HG03575 (cell line): ENCODE data around the gene SPDYE5.
"Not testable (repeated sequence)": the region's sequence is repeated elsewhere in the genome, so short reads cannot be mapped to it uniquely, and the experiment has no call there.

Experiments
- ATAC-seq: cut with Tn5 transposase; IDR thresholded peaks from one replicate; pipeline ENCODE4 v1.9.1; 2021; ENCODE audit not compliant: unreplicated experiment, insufficient number of reproducible peaks, low FRiP score; ENCODE audit errors: extremely low read depth

Gene SPDYE5, protein sequence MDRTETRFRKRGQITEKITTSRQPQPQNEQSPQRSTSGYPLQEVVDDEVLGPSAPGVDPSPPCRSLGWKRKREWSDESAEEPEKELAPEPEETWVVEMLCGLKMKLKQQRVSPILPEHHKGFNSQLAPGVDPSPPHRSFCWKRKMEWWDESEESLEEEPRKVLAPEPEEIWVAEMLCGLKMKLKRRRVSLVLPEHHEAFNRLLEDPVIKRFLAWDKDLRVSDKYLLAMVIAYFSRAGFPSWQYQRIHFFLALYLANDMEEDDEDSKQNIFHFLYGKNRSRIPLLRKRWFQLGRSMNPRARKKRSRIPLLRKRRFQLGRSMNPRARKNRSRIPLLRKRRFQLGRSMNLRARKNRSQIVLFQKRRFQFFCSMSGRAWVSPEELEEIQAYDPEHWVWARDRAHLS

DNA sequence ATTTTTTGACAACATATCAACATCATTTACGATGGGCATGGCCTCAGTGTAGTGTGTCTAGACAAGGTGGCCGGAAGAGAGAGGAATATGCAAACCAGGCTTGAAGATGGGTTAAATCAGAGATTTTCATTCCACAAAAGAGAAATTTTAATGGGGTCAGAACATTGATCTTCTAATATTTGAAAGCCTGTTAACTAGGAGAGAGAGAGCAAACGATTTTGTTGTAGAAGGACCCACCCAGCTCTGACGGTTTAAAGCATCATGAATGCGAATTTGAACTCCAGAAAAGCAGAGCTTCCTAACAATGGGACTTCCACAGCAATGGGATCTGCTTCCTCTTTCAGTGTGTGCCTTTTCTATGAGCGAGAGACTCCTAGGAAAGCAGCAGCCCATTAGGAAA, at the start of gene SPDYE5:
SPDYE5 (plus strand) TSS at position 301 of the 400 bp plus-strand sequence. CDS start 1,728 bp downstream, outside the sequence.
- ATAC-seq: not testable (repeated sequence)

- peak; percentile 54 for ATAC-seq
Observed at GRCh38 chr7:75442465-75443111, 49.5 kb upstream of the SPDYE5 start.

DNA sequence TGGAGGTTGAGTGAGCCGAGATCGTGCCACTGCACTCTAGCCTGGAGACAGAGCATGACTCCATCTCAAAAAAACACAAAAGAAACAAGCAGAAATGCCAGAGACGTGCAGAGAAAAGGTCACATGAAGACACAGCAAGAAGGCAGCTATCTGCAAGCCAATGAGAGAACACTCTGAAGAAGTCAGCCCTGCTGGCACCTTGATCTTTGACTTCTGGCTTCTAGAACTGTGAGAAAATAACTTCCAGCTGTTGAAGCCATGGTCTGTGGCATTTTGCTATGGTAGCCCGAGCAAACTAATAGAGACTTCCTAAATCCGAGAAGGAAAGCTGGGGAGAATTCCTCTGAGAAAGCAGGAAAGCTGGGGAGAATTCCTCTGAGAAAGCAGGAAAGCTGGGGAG, 42.2 kb upstream of the SPDYE5 start:
- not testable (repeated sequence) for ATAC-seq

- ATAC-seq: not testable (repeated sequence)
Observed at GRCh38 chr7:75452494-75452955, 39.6 kb upstream of the SPDYE5 start.

DNA sequence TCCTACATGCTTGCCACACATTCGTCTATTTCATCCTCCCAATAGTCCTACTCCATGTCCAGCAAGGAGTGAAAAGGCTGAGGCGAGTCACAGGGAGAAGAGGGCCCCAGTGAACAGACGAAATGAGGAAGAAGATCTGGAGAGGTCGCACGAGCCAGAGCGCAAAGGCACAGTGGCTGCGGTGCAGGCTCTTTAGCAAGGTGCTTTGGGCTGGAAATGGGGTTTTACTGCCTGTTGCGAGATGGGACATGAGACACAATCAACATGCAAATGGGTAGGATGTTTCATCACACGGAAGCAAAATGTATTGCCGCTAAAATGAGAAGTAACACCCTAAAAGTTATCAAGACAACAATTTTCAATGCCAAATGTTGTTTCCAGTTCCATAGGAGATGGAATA, 35.7 kb upstream of the SPDYE5 start:
- not testable (repeated sequence) for ATAC-seq

GRCh38 chr7:75458034-75458433, 34.1 kb upstream of the SPDYE5 start:
- ATAC-seq: not testable (repeated sequence)

GRCh38 chr7:75460541-75460940, 31.6 kb upstream of the SPDYE5 start:
- ATAC-seq: not testable (repeated sequence)

DNA sequence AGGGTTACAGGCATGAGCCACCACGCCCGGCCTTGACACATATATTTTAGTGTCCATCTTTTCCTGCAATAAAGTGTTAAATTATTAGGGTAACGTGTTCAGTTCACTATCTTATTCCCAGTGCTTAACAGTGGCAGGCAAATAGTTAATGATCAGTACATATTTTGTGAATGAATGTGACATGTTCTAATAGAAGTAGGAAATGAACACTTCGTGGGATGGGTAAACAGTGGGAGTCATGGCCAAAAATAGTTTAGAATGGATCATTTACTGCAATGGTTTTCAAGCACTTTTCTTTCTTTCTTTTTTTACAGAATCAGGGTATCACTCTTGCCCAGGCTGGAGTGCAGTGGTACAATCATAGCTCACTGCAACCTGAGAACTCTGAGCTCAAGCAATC, 22.0 kb upstream of the SPDYE5 start:
- not testable (repeated sequence) for ATAC-seq

GRCh38 chr7:75477457-75477856, 14.7 kb upstream of the SPDYE5 start:
- ATAC-seq: not testable (repeated sequence)

DNA sequence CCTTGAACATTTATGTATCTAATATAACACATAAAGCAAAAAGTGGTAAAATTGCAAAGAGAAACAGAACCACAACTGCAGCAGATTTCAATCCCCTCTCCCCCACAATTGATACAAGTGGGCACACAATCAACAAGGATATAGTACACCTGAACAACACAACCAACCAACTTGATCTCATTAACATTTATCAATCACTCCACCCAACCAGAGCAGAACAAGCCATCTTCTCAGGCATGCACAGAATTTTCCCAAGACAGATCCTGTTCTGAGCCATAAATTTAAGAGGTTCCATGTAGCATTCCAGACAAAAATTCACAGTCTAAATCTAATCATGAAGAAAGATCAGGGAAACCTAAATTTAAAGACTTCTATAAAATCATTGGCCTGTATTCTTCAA, 11.8 kb upstream of the SPDYE5 start:
- ATAC-seq: not testable (repeated sequence)

DNA sequence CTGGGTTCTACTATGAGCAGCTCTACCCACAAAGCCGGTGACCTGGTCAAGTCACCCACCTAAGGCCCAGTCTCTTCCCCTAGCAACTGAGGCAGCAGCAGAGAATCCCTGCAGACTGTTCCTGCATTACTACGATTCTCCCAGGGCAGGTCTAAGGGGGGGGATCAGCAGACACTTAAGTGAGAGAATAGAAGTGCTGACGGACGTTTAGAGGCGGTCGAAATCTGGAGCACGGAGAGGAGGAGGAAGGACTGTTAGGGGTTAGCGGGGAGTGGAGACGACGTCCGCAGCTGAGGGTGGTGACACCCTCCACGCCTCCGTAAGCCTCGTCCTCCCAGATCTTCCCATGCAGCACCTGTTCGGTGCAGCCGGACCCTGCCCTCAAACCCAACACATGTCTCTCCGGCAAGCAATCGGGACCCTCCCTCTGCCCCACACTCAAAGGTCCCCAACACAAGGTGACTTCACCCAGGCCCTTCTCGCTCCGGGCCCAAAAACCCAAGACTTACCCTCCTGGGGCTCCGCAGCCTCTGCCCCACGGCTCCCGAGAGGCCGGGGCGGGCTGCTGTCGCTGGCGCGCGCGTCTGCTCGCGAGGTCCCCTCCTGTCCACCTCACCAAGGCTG, 6.7 kb upstream of the SPDYE5 start:
- ATAC-seq: not testable (repeated sequence)

- peak; percentile 64 for ATAC-seq
Observed at GRCh38 chr7:75485979-75486643, 6.0 kb upstream of the SPDYE5 start, which contains the start of gene POM121C. Gene POM121C (minus strand): TSS chr7:75486299. CDS start chr7:75441496, 44,803 bp downstream.

DNA sequence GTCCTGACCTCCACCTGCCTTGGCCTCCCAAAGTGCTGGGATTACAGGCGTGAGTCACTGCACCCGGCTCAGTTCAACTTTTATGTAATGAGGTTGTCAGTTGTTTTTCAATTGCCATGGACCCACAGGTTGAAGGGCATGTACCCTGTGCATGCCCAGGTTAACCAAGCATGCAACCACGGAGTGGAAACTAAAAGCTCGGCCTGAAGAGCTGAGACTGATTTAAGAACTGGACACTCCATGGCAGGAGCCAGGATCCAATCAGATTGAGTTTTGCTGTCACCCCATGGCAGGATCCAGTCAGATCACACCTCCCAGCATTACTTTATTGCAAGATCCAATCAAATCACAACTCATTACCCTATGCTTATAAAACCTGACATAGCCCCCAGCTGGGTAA, 16.9 kb downstream of the SPDYE5 start:
- ATAC-seq: not testable (repeated sequence)

DNA sequence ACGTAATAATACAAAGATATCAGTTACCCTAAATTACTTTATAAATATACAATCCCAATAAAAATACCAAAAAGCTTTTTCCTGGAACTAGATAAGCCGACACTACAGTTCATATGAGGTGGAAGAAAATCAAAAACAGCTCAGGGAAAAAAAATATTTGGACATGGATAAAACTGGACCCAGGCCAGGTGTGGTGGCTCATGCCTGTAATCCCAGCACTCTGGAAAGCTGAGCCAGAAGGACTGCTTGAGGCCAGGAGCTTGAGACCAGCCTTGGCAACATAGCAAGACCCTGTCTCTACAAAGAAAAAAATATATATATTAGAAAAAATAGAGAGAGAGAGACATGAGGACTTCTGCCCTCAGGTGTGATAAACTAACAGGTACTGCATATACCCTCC, 26.7 kb downstream of the SPDYE5 start:
- ATAC-seq: not testable (repeated sequence)

GRCh38 chr7:75521727-75522126, 29.6 kb downstream of the SPDYE5 start:
- not testable (repeated sequence) for ATAC-seq

- not testable (repeated sequence) for ATAC-seq
Observed at GRCh38 chr7:75527224-75527722, 35.2 kb downstream of the SPDYE5 start.

GRCh38 chr7:75531359-75531821, 39.3 kb downstream of the SPDYE5 start:
- no peak for ATAC-seq

DNA sequence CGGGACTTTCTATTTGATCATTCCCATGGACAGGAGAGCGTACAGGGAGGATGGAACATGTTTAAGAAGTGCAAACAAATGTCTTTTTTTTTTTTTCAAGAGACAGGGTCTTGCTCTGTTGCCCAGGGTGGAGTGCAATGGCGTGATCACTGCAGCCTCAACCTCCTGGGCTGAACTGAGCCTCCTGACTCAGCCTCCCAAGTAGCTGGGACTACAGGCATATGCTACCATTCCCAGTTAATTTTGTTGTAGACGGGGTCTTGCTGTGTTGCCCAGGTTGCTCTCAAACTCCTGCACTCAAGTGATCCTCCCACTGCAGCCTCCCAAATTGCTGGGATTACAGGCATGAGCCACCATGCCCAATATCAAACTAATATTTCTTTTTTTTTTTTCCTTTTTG, 40.5 kb downstream of the SPDYE5 start:
- no peak for ATAC-seq

DNA sequence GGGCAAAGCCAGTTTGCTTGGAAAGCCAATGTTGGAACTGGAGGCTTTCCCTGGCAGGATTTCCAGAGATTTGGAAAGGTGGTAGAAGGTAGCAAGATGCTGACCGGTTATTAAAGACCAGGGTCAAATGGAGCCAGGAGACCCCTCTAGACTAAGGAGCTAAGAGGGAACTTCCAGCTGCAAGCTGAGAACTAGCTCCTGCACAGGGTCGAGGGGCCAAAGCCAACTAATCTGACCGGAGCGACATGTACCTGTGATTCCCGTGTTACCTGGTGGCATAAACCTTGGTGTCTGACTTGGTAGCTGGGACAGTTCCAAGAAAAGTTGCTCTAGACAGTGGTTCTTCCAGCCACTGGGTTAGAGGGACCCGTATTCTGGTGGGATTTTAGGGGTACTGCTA, 41.8 kb downstream of the SPDYE5 start:
- no peak for ATAC-seq
